CD4-positive, alpha-beta memory T cell (primary cell): ENCODE data around the gene SLC8A1. TPM values are rescaled to one million over a fixed set of nuclear protein-coding genes. Genes with fewer than 3 reads are reported as not detected.

ENCODE experiments used
- CTCF ChIA-PET: fragments of 350-600 bp; sonication (Branson Sonifier 250); formaldehyde crosslinking; loops from one replicate; lab custom pipeline; 2021; ENCODE audit warnings: inconsistent platforms; ENCODE audit not compliant: partially characterized antibody; lab: Charles Lee
- POLR2A ChIA-PET: fragments of 350-600 bp; sonication (Branson Sonifier 250); formaldehyde crosslinking; loops from one replicate; lab custom pipeline; 2021; ENCODE audit not compliant: partially characterized antibody; lab: Charles Lee
- DNase-seq, 5 donors: peaks; one replicate each; pipeline versions ENCODE4 v3.0.0 to v3.0.0-alpha.2; 2020 to 2022; ENCODE audit warnings: mixed read lengths in 1 of 5
- H3K27ac ChIP-seq: one replicate; pipeline ENCODE4 v1.7.0; 2013; ENCODE audit warnings: low read depth, low read length
- H3K27me3 ChIP-seq: 2 replicates; pipeline ENCODE4 v1.7.0; 2013; ENCODE audit warnings: mild to moderate bottlenecking, low read length, moderate library complexity; ENCODE audit not compliant: insufficient read depth
- H3K36me3 ChIP-seq: 2 replicates; pipeline ENCODE4 v1.7.0; 2013; ENCODE audit warnings: mild to moderate bottlenecking, low read length, moderate library complexity; ENCODE audit not compliant: insufficient read depth
- H3K4me1 ChIP-seq: 2 replicates; pipeline ENCODE4 v1.7.0; 2013; ENCODE audit warnings: mild to moderate bottlenecking, low read length, moderate library complexity; ENCODE audit not compliant: insufficient read depth
- H3K4me3 ChIP-seq, 2 donors: one replicate each; pipeline ENCODE4 v1.7.0; 2013; ENCODE audit warnings: low read length in 2 of 2, mild to moderate bottlenecking in 1 of 2
- H3K9me3 ChIP-seq, 2 donors: one replicate each; pipeline ENCODE4 v1.7.0; 2013; ENCODE audit warnings: low read length in 2 of 2, control low read depth in 1 of 2; ENCODE audit not compliant: control insufficient read depth in 1 of 2
- H3K27ac Mint-ChIP-seq, 7 donors: one replicate each; pipeline ENCODE4 v1.8.0; 2020 to 2021; ENCODE audit warnings: mixed read lengths in 7 of 7, mild to moderate bottlenecking in 6 of 7, inconsistent platforms in 3 of 7, moderate library complexity in 3 of 7
- H3K27me3 Mint-ChIP-seq, 2 donors: one replicate each; pipeline ENCODE4 v1.8.0; 2020 to 2021; ENCODE audit warnings: mixed read lengths in 2 of 2
- H3K36me3 Mint-ChIP-seq, 2 donors: one replicate each; pipeline ENCODE4 v1.8.0; 2020 to 2021; ENCODE audit warnings: mixed read lengths in 2 of 2, inconsistent platforms in 1 of 2, mild to moderate bottlenecking in 1 of 2
- H3K4me1 Mint-ChIP-seq, 4 donors: one replicate each; pipeline ENCODE4 v1.8.0; 2020 to 2021; ENCODE audit warnings: mixed read lengths in 4 of 4, mild to moderate bottlenecking in 1 of 4
- H3K4me3 Mint-ChIP-seq, 8 donors: one replicate each; pipeline ENCODE4 v1.8.0; 2020 to 2021; ENCODE audit warnings: mixed read lengths in 8 of 8, mild to moderate bottlenecking in 7 of 8, moderate library complexity in 6 of 8, inconsistent platforms in 3 of 8
- H3K9me3 Mint-ChIP-seq, 8 donors: one replicate each; pipeline ENCODE4 v1.8.0; 2020 to 2021; ENCODE audit warnings: mixed read lengths in 8 of 8, mild to moderate bottlenecking in 5 of 8, inconsistent platforms in 3 of 8, moderate library complexity in 1 of 8
- intact Hi-C: fragments of 100-400 bp; cut with micrococcal nuclease; formaldehyde crosslinking; loops from one replicate; pipeline ENCODE4 v1.15.1; 2023
- polyA plus RNA-seq, 2 donors: library from polyadenylated mRNA; unstranded; fragments of 300-500 nt; fragmentation: Illumina TruSeq; gene quantifications; one replicate each; pipeline ENCODE4 v1.2.3, GENCODE V29; 2021
- total RNA-seq, 2 experiments: library from RNA; stranded (reverse); gene quantifications; one replicate each; pipeline ENCODE4 v1.2.3, GENCODE V29; 2021

SLC8A1 gene
- total and polyA plus RNA-seq, 4 experiments from 2014 or later, result 0.36 to 0.79 TPM; not detected in 2

DNA sequence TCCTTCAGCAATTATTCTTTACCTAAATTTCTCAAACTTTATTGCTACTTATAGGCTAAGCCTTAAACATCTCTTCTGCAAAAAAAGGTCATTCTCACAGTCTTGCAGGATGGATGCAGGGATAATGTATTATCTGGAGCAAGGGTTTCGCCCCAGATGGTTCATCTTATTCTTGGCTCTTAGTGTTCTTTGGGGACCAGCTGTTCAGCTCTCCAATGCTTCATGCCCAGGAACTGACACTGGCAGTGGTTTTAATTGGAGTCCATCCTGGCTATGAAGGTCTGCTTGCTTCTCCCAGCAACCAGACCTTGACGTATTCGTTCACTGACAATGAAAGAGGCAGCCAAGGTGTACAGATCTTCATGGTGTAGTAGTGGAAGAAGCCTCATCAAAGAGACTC is 331.9 kb downstream of the SLC8A1 start:
- intact Hi-C loops, result no loop called here
- POLR2A ChIA-PET, result no interaction called here

GRCh38 chr2:40118622-40119021 is 333.3 kb downstream of the SLC8A1 start:
- Histone ChIP-seq H3K36me3 (no peaks in the 10 kb centered on the region), H3K9me3 (no peaks in the 10 kb centered on the region), H3K27me3 (no peaks in the 10 kb centered on the region), H3K4me1 (no peaks in the 10 kb centered on the region), H3K4me3 (no peak overlapping the region), H3K27ac (no peak overlapping the region)
- H3K4me3 Mint-ChIP-seq, result no peak overlapping the region
- no peak overlapping the region for H3K27ac Mint-ChIP-seq
- no peaks in the 10 kb centered on the region for H3K27me3 Mint-ChIP-seq
- no peaks in the 10 kb centered on the region for H3K4me1 Mint-ChIP-seq
- intact Hi-C loops, result no loop called here
- no peak for DNase-seq
- H3K36me3 Mint-ChIP-seq, result no peaks in the 10 kb centered on the region
- peaks cover 0 to 3% (median 0%) of the 10 kb centered on the region in 8 donors for H3K9me3 Mint-ChIP-seq
- ChIA-PET POLR2A (no interaction called here), CTCF (no interaction called here)

More for the DNA sequence above, 331.9 kb downstream of the SLC8A1 start:
- no peaks in the 10 kb centered on the region for H3K4me1 ChIP-seq
- CTCF ChIA-PET, result no interaction called here
- no peaks in the 10 kb centered on the region for H3K27me3 ChIP-seq
- Mint-ChIP-seq H3K4me1 (no peaks in the 10 kb centered on the region), H3K27ac (no peak overlapping the region), H3K4me3 (no peak overlapping the region), H3K9me3 (peaks cover 0 to 3% (median 0%) of the 10 kb centered on the region in 8 donors), H3K27me3 (no peaks in the 10 kb centered on the region), H3K36me3 (no peaks in the 10 kb centered on the region)
- H3K27ac ChIP-seq, result no peak overlapping the region
- DNase-seq, result no peak
- H3K36me3 ChIP-seq, result no peaks in the 10 kb centered on the region
- no peaks in the 10 kb centered on the region for H3K9me3 ChIP-seq
- no peak overlapping the region for H3K4me3 ChIP-seq

- DNase-seq, result no peak
- no peak overlapping the region for H3K4me3 Mint-ChIP-seq
- no peak overlapping the region for H3K27ac ChIP-seq
- no peaks in the 10 kb centered on the region for H3K4me1 Mint-ChIP-seq
- intact Hi-C loops, result no loop called here
- ChIA-PET CTCF (no interaction called here), POLR2A (no interaction called here)
- peaks cover 0 to 3% (median 0%) of the 10 kb centered on the region in 8 donors for H3K9me3 Mint-ChIP-seq
- H3K27ac Mint-ChIP-seq, result no peak overlapping the region
- no peaks in the 10 kb centered on the region for H3K4me1 ChIP-seq
- H3K36me3 ChIP-seq, result no peaks in the 10 kb centered on the region
- H3K27me3 Mint-ChIP-seq, result no peaks in the 10 kb centered on the region
- H3K4me3 ChIP-seq, result no peak overlapping the region
- no peaks in the 10 kb centered on the region for H3K36me3 Mint-ChIP-seq
- no peaks in the 10 kb centered on the region for H3K27me3 ChIP-seq
- no peaks in the 10 kb centered on the region for H3K9me3 ChIP-seq
Measured at GRCh38 chr2:40115894-40116293, 336.0 kb downstream of the SLC8A1 start.

DNA sequence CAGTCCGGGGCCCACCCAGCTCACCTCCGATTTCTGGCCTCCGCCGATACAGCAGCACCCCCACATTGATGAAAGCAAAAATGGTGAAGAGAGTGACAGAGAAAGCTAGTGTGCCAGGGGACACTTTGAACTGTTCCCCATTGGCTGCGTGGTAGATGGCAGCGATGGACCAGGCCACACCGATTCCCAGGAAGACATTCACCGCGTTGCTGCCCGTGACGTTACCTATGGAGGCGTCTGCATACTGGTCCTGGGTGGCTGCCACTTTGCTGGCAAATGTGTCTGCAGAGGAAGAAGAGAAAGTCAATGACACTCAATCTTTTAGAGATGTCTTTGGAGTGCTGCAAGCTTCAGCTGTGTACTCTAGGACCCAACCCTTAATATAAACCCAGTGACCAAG is 336.5 kb downstream of the SLC8A1 start:
- intact Hi-C loops, result no loop called here
- Mint-ChIP-seq H3K4me1 (no peaks in the 10 kb centered on the region), H3K27me3 (no peaks in the 10 kb centered on the region), H3K9me3 (peaks cover 0 to 3% (median 0%) of the 10 kb centered on the region in 8 donors), H3K4me3 (no peak overlapping the region), H3K36me3 (no peaks in the 10 kb centered on the region), H3K27ac (no peak overlapping the region)
- Histone ChIP-seq H3K4me1 (no peaks in the 10 kb centered on the region), H3K4me3 (no peak overlapping the region), H3K27ac (no peak overlapping the region), H3K9me3 (no peaks in the 10 kb centered on the region), H3K36me3 (no peaks in the 10 kb centered on the region), H3K27me3 (no peaks in the 10 kb centered on the region)
- CTCF ChIA-PET, result no interaction called here
- POLR2A ChIA-PET, result no interaction called here
- no peak for DNase-seq

DNA sequence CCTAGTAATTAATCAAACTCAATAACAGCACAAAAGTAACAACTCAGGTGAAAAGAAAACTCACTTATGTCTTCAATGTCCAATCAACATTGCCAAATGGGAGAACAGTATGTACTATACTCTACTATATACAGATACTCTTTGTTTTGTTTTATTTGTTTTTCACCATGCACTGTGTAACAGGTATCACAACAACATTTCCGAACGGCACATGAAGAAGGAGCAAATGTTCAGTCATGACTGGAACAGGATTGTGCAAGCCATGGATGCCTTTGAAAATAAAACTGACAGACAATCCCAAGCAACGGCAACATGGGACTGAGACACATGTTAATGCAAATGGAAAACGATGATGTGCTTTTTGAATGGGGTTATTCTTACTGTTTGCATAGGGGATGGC is 337.9 kb downstream of the SLC8A1 start:
- no peak overlapping the region for H3K27ac ChIP-seq
- Mint-ChIP-seq H3K27me3 (no peaks in the 10 kb centered on the region), H3K9me3 (peaks cover 0 to 3% (median 0%) of the 10 kb centered on the region in 8 donors), H3K4me3 (no peak overlapping the region), H3K4me1 (no peaks in the 10 kb centered on the region), H3K36me3 (no peaks in the 10 kb centered on the region), H3K27ac (no peak overlapping the region)
- CTCF ChIA-PET, result no interaction called here
- H3K4me1 ChIP-seq, result no peaks in the 10 kb centered on the region
- intact Hi-C loops, result no loop called here
- H3K4me3 ChIP-seq, result no peak overlapping the region
- POLR2A ChIA-PET, result no interaction called here
- H3K9me3 ChIP-seq, result no peaks in the 10 kb centered on the region
- no peak for DNase-seq
- no peaks in the 10 kb centered on the region for H3K27me3 ChIP-seq
- H3K36me3 ChIP-seq, result no peaks in the 10 kb centered on the region

DNA sequence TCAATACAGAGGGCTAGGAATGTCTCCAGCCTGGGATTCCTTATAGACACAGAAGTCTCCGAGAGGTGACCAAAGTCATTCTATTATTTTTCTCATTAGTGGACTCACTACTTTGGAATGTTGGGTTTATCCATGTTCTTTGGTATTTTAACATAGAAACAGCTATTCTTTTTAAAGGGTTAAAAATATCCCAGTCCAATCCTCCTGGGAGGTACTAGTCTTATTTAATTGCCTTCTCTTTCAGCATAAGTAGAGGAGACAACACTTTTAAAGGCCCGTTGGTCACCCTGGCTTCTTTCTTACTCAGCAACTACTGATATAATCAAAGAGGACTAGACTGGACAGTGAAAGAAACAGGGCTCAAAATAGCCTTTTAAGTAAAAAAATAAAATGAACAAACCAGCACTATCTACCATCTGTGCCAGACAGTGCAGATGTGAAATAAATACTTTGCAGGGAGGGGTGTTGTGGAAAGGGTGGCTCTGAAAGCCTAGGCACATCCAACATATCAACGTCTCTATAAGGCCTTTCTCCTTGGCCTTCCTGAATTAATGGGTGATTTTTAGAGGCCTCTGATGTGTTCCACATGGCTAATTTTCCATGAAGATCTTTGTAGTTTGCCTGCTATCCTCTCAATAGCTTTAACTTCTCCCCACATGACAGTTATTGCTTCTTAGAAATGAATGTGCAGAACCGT is 338.5 kb downstream of the SLC8A1 start:
- ChIA-PET CTCF (no interaction called here), POLR2A (no interaction called here)
- Histone ChIP-seq H3K4me1 (no peaks in the 10 kb centered on the region), H3K27me3 (no peaks in the 10 kb centered on the region), H3K4me3 (no peak overlapping the region), H3K9me3 (no peaks in the 10 kb centered on the region), H3K36me3 (no peaks in the 10 kb centered on the region), H3K27ac (no peak overlapping the region)
- intact Hi-C loops, result no loop called here
- Mint-ChIP-seq H3K27ac (no peak overlapping the region), H3K4me1 (no peaks in the 10 kb centered on the region), H3K27me3 (no peaks in the 10 kb centered on the region), H3K36me3 (no peaks in the 10 kb centered on the region), H3K9me3 (peaks cover 0 to 3% (median 0%) of the 10 kb centered on the region in 8 donors), H3K4me3 (no peak overlapping the region)
- DNase-seq, result no peak

DNA sequence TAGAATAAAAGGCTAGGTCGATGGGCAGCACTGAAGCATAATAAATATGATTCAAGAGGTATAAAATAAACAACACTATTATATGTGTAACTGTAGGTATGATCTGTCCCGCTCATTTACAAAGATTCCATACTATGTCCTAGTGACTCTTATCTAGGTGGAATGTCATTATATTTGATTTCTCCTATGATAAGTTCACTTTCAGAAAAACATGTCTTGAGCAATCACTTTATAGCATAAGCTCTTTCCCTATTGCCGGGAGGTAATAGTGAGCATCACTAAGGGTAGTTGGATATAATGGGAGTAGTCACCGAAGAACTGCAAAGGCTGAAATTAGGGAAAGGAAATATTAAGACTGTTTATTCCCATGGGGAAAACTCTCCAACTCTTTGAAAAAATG is 342.5 kb downstream of the SLC8A1 start:
- peaks cover 0 to 3% (median 0%) of the 10 kb centered on the region in 8 donors for H3K9me3 Mint-ChIP-seq
- intact Hi-C loops, result no loop called here

More for the DNA sequence above, 342.5 kb downstream of the SLC8A1 start:
- H3K27me3 Mint-ChIP-seq, result no peaks in the 10 kb centered on the region
- H3K4me1 Mint-ChIP-seq, result no peaks in the 10 kb centered on the region
- H3K4me3 Mint-ChIP-seq, result no peak overlapping the region
- no peak for DNase-seq
- Histone ChIP-seq H3K27ac (no peak overlapping the region), H3K27me3 (no peaks in the 10 kb centered on the region), H3K4me1 (no peaks in the 10 kb centered on the region), H3K9me3 (no peaks in the 10 kb centered on the region), H3K4me3 (no peak overlapping the region), H3K36me3 (no peaks in the 10 kb centered on the region)
- no peak overlapping the region for H3K27ac Mint-ChIP-seq
- ChIA-PET POLR2A (no interaction called here), CTCF (no interaction called here)
- no peaks in the 10 kb centered on the region for H3K36me3 Mint-ChIP-seq
